ENCODE measurements around the gene ERMAP.

ERMAP gene, protein sequence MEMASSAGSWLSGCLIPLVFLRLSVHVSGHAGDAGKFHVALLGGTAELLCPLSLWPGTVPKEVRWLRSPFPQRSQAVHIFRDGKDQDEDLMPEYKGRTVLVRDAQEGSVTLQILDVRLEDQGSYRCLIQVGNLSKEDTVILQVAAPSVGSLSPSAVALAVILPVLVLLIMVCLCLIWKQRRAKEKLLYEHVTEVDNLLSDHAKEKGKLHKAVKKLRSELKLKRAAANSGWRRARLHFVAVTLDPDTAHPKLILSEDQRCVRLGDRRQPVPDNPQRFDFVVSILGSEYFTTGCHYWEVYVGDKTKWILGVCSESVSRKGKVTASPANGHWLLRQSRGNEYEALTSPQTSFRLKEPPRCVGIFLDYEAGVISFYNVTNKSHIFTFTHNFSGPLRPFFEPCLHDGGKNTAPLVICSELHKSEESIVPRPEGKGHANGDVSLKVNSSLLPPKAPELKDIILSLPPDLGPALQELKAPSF

DNA sequence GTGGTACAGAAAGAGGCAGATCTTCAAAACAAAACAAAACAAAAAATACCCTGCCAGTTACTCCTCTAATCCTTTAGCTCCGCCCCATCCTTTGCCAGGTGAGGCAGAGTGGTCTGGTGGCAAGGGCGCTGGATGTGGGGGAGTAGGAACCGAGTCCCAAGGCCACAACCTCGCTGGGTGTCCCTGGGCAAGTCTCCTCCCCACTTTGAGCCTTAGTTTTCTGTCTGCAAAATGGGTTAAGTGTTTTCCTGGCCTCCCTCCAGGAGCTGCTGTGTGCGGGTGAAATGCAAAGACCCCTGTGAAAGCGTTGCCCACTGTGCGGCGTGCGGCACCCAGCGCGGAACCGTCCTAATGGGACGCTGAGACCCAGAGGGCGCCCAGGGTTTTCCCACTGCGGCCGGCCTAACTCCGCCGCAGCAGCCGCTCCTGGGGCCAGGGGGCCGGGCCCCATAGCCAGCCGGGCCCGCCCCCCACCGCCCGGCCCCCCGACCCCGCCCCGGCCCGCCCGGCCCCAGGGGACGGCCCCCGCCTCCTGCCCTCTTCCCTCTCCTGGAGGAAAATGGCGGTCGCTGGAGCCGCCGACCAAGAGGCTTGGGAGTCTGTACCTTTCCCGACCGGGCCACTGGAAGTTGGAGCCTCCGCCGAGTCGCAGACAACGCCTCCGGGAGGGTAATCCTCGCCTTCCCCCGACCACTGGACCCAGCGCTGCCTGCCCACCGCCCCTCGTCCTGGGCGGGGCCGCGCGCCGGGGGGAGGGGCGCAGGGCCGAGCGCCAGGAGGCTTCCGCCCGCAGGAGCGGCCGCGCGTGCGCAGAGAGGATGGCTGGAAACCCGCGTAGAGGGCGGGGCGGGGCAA lies at the start of gene ERMAP, which contains the start of gene SVBP:
ERMAP (plus strand) TSS at position 538 of the 855 bp plus-strand sequence. CDS start 13,327 bp downstream, outside the sequence.
SVBP (minus strand) TSS at position 813 of the 855 bp plus-strand sequence. CDS start 853 bp downstream, outside the sequence.
- TF ChIP-seq, protein P1, sequence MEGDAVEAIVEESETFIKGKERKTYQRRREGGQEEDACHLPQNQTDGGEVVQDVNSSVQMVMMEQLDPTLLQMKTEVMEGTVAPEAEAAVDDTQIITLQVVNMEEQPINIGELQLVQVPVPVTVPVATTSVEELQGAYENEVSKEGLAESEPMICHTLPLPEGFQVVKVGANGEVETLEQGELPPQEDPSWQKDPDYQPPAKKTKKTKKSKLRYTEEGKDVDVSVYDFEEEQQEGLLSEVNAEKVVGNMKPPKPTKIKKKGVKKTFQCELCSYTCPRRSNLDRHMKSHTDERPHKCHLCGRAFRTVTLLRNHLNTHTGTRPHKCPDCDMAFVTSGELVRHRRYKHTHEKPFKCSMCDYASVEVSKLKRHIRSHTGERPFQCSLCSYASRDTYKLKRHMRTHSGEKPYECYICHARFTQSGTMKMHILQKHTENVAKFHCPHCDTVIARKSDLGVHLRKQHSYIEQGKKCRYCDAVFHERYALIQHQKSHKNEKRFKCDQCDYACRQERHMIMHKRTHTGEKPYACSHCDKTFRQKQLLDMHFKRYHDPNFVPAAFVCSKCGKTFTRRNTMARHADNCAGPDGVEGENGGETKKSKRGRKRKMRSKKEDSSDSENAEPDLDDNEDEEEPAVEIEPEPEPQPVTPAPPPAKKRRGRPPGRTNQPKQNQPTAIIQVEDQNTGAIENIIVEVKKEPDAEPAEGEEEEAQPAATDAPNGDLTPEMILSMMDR (IDR thresholded peaks at IDR 0.05; ENCODE audit: low read depth, low read length): no peak
- H3K4me3 ChIP-seq (ENCODE audit: low read depth, low read length): peak within 1 kb of the TSS; percentile 66

DNA sequence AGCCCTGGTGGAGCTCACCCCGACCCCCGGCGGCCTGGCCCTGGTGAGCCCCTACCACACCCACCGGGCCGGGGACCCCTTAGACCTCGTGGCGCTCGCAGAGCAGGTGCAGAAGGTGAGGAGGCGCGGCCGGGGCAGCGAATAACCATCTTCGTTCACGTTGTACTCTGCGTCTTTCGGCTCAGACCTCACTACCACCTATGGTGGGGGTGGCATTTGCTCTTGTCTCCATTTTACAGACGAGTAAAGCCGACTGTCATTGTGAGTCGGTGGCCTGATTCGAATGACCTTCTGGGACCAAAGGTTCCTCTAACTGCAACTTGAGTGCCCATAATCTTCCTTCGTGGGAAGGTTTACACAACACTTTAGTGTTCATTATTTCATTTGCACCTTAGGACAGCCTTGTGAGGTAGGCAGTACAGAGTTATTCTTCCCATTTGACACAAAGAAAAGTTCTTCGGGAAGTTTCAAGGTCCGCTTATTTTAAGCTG lies 49.4 kb upstream of the ERMAP start:
- H3K4me3 ChIP-seq (ENCODE audit: low read depth, low read length): peak overlapping the region; percentile 79

DNA sequence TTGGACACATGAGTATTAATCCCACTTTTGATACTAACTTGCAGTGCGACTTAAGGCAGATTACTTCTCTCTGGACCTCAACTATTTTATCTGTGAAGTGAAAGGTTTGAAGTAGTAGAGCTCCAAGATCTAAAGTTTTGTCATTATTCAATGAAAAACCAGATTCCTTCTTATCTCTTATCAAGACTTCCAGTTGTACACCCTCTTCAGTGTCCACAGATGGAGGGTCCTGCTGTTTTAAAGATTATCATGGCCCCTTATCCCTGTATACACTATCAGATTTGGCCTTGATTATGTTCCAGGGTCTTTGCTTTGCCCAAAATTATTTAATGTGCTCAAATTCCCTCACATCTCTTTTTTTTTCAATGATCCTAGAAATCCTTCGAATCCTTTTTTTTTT lies 48.8 kb upstream of the ERMAP start:
- TF ChIP-seq, protein P1 (IDR thresholded peaks at IDR 0.05; ENCODE audit: low read depth, low read length): no peak
- peak overlapping the region; percentile 79 for H3K4me3 ChIP-seq (ENCODE audit: low read depth, low read length)

More for the DNA sequence above, 49.4 kb upstream of the ERMAP start:
- TF ChIP-seq, protein P1 (IDR thresholded peaks at IDR 0.05; ENCODE audit: low read depth, low read length): no peak

DNA sequence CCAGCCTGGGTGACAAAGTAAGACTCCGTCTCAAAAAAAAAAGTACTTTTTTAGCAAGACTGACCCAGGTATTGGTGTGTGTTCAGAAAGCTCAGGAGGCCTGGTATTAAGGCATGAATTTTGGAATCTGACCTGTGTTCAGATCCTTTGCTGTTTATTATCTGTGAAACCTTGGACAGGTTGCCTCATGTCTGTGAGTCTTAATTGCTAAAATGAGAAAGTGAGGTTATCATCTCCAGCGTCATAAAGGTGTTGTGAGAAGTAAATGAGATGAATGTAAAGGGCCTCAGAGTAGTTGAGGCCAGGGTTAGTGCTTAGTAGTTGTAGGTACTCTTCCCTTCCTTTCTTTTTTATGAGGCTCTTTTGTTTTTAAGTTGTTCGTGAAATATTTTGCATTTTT lies 47.1 kb upstream of the ERMAP start:
- TF ChIP-seq, protein P1 (IDR thresholded peaks at IDR 0.05; ENCODE audit: low read depth, low read length): no peak
- H3K4me3 ChIP-seq (ENCODE audit: low read depth, low read length): no peak overlapping the region

DNA sequence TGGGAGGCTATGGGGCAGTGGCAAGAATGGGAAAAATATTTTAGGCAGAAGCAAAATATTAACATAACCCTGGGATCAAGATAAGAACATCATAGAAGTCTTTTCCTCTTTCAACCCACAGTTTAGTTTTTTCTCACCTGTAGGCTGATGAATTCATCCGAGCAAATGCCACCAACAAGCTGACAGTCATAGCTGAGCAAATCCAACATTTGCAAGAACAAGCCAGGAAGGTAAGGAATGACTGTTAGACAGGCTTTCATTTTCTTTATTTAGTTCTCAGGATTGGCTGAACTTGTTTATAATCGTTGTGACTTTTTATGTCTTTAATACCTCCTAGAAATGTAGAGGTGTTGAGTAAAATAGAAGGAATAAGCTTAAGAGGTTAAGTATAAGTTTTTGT lies 43.5 kb upstream of the ERMAP start:
- TF ChIP-seq, protein P1 (IDR thresholded peaks at IDR 0.05; ENCODE audit: low read depth, low read length): no peak
- H3K4me3 ChIP-seq (ENCODE audit: low read depth, low read length): no peak overlapping the region

DNA sequence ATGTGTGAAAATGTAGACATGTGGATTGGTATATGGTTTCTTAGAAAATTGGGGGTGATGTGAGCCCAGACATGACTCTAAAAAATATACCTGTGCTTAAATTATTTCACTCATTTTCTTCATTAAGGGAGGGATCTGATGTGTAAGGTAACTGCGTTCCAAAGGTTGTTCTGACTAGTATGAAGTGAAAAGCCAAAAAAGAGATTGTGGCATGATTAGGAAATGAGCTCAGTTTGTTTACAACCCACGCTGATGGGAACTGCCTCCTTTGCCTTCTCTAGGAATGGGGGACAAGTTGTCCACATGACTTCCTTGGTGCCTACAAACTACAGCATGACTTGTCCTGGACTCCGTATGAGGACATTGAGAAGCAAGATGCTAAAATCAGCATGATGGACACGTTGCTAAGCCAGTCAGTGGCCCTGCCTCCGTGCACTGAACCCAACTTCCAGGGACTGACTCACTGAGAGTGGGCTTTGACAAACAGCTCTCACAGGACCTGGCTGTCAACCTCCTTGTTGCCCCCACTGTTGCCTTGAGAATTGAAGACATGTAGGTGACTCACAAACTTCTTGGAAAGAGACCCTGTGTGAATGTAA lies 41.9 kb upstream of the ERMAP start:
- TF ChIP-seq, protein P1 (IDR thresholded peaks at IDR 0.05; ENCODE audit: low read depth, low read length): no peak
- no peak overlapping the region for H3K4me3 ChIP-seq (ENCODE audit: low read depth, low read length)

All from WI38 (cell line).